GM21717 (cell line): ENCODE measurements around the gene HERPUD1.
"Not testable (repeated sequence)": the region's sequence is repeated elsewhere in the genome, so short reads cannot be mapped to it uniquely, and the experiment has no call there.

Source experiments
- ATAC-seq: cut with Tn5 transposase; IDR thresholded peaks from one replicate; pipeline ENCODE4 v1.9.1; 2021; ENCODE audit warnings: mild to moderate bottlenecking, moderate library complexity; ENCODE audit not compliant: unreplicated experiment

Gene HERPUD1

DNA sequence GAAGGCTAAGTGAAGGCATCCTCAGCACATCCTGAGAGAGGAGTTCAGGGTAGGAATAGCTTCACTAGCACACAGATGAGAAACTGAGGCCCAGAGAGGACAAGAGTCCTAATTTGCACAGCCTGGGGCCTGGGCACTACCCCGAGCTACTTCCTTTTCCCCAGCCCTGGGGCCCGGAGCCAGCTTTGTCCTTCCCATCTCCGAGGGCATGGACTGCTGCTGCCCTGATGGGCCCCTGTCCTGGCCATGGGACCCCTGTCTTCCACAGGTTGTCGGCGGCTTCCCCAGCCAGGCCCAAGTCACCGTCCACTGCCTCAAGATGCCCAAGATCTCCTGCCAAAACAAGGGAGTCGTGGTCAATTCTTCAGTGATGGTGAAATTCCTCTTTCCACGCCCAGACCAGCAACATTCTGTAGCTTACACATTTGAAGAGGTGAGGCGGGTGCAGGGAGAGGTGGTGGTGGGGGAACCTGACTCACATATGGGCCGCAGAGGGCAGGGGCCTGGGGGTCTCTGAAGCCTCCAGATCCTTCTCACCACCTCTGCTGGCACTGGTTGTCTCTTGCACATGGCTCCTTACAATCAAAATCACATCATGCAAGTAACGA lies 46.0 kb downstream of the HERPUD1 start:
- no peak for ATAC-seq

DNA sequence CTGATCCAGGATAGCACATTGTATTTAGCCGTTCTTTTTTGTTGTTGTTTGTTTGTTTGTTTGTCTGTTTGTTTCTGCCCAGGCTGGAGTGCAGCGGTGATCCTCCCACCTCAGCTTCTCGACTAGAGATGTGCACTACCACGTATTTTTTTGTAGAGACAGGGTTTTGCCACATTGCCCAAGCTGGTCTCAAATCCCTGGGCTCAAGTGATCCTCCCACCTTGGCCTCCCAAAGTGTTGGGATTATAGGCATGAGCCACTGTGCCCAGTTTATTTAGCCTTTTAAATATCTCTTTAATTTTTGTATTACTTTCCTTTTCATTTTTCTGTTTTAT lies 48.2 kb downstream of the HERPUD1 start:
- ATAC-seq: no peak

- ATAC-seq: no peak
Measured at GRCh38 chr16:56980792-56981724, 49.1 kb downstream of the HERPUD1 start.

DNA sequence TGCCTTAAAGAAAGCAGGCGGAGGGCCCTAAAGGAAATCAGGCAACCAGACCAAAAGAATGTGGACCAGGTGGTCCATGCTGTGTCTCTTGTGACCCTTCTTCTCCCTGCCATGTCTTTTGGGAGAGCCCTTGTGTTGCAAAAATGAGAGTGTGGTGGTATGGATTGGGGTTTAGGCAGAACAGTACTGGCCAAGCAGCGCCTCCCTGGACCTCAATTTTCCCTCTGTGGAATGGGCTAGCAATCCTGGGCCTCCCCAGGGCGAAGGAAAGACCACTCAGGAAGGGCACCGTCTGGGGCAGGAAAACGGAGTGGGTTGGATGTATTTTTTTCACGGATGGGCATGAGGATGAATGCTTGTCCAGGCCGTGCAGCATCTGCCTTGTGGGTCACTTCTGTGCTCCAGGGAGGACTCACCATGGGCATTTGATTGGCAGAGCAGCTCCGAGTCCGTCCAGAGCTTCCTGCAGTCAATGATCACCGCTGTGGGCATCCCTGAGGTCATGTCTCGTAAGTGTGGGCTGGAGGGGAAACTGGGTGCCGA lies 49.9 kb downstream of the HERPUD1 start:
- no peak for ATAC-seq

GRCh38 chr16:56982695-56983094 lies 50.8 kb downstream of the HERPUD1 start:
- no peak for ATAC-seq

DNA sequence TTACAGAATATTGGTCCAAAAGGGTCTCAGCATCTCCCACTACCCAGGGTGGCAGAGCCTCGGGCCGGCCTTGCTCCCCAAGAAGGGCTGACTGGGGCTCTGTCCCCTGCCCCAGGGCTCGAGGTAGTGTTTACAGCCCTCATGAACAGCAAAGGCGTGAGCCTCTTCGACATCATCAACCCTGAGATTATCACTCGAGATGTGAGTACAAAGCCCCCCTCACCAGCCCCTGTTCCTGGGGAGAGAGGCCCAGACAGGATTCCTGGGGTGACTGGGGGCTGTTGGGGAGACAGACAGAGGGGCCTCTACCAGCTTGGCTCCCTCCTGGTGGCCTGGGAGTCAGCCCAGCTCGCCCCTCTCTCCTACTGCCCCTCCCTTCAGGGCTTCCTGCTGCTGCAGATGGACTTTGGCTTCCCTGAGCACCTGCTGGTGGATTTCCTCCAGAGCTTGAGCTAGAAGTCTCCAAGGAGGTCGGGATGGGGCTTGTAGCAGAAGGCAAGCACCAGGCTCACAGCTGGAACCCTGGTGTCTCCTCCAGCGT lies 51.3 kb downstream of the HERPUD1 start:
- no peak for ATAC-seq

DNA sequence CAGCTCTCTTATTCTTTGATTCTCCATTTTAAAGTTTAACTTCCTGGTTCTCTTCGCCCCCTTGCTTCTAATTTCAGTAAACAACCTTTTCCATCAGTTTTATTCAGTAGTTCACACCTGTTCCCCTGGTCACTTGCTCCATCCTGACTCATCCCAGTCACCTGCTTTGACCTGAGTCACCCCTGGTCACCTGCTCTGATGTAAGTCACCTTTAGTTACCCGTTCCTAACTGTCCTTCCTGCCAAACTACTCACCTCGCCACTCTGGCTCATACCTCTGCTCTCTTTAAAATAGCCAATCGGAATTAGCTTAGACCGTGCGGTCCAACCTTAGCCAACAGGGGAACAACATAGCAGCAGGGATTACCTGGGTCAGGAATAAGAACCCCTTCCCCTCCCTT lies 52.7 kb downstream of the HERPUD1 start:
- ATAC-seq: no peak

GRCh38 chr16:56985288-56985961 lies 53.5 kb downstream of the HERPUD1 start:
- no peak for ATAC-seq

- no peak for ATAC-seq
Measured at GRCh38 chr16:56985962-56986360, 54.0 kb downstream of the HERPUD1 start.

- no peak for ATAC-seq
Measured at GRCh38 chr16:56986361-56986760, 54.4 kb downstream of the HERPUD1 start.

DNA sequence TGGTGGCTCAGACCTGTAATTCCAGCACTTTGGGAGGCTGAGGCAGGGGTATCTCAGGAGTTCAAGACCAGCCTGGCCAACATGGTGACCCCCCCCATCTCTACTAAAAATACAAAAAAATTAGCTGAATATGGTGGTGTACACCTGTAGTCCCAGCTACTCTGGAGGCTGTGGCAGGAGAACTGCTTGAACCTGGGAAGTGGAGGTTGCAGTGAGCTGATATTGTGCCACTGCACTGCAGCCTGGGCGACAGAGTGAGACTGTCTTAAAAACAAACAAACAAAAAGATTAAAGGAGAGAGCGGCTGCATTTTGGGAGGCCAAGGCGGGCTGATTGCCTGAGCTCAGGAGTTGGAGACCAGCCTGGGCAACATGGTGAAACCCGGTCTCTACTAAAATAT lies 55.0 kb downstream of the HERPUD1 start:
- not testable (repeated sequence) for ATAC-seq

- no peak for ATAC-seq
Measured at GRCh38 chr16:56987692-56988091, 55.8 kb downstream of the HERPUD1 start.

DNA sequence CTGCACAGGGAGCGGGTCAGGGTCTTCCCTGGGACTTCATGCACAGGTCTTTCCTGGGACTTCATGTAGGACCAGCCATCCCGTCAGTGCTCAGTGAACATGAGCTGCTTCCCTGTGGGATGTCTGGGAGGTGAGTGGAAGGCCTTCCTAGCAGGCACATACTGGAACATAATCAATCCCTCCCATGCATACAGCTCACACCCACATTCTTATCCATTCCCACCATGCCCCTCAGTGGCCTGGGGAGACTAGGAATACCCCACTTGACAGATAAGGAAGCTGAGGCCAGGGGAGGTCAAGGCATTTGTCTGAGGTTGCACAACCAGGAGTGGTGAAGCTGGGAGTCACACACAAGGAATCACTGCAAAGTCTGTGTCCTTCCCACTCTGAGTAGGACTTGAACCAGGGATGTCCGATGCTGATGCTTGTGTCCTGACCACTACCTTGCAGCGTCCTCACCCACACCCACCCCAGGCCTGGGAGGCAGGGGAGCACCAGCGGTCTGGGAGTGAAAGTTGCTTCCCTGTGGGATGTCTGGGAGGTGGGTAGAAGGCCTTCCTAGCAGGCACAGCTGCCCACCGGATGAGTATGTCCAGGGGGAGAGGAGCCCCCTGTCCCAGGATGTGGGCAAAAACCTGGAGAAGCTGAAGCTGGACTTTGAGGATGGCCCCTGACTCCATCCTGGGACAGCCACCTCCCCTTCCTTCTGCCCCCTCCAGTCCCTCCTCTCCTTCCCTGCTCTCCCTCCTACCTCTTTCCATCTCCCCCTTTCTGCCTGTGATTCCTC lies 56.4 kb downstream of the HERPUD1 start:
- ATAC-seq: no peak

- ATAC-seq: peak; percentile 76
Measured at GRCh38 chr16:56988948-56989945, 57.3 kb downstream of the HERPUD1 start, which contains the start of gene NLRC5. Gene NLRC5, plus strand, starts transcription at chr16:56989557. Its CDS starts 31,156 bp downstream, at chr16:57020713.

- no peak for ATAC-seq
Measured at GRCh38 chr16:56989988-56990387, 58.0 kb downstream of the HERPUD1 start.

- ATAC-seq: no peak
Measured at GRCh38 chr16:56990407-56991286, 58.7 kb downstream of the HERPUD1 start.

DNA sequence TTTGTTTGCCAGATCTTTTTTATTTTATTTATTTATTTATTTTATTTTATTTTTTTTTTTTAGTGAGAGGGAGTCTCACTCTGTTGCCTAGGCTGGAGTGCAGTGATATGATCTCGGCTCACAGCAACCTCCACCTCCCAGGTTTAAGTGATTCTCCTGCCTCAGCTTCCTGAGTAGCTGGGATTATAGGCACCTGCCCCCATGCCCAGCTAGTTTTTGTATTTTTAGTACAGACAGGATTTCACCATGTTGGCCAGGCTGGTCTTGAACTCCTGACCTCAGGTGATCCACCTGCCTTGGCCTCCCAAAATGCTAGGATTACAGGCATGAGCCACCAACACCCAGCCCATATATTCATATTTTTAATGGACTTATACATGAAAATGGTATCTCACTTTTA lies 60.5 kb downstream of the HERPUD1 start:
- not testable (repeated sequence) for ATAC-seq

GRCh38 chr16:56993204-56993603 lies 61.3 kb downstream of the HERPUD1 start:
- ATAC-seq: no peak
